GM23338 (cell line): ENCODE data around the gene BAZ1B. TPM values are rescaled to one million over a fixed set of nuclear protein-coding genes. Genes with fewer than 3 reads are reported as not detected.
"Not testable (repeated sequence)": the region's sequence is repeated elsewhere in the genome, so short reads cannot be mapped to it uniquely, and the experiment has no call there.

Experiments
- ATAC-seq: fragments of 200-7000 bp; cut with Tn5 transposase; 3 replicates; pipeline ENCODE4 v1.9.1; 2020
- DNase-seq: peaks from one replicate; pipeline ENCODE4 v3.0.0-alpha.2; 2015; ENCODE audit warnings: low spot score
- H2AFZ ChIP-seq: fragments of 200-600 bp; sonication (generic); 2 replicates; pipeline ENCODE4 v1.8.0; 2016; ENCODE audit warnings: antibody characterized with exemption, mild to moderate bottlenecking, moderate library complexity
- H3F3A ChIP-seq: fragments of 200-600 bp; sonication (generic); replicated peaks from 2 replicates; pipeline ENCODE4 v1.8.0; 2017; ENCODE audit warnings: antibody characterized with exemption, mixed run types, low read depth
- H3K27ac ChIP-seq: fragments of 200-600 bp; sonication (generic); 2 replicates; pipeline ENCODE4 v1.6.1; 2016; ENCODE audit warnings: low read depth
- H3K27me3 ChIP-seq: fragments of 200-600 bp; sonication (generic); 2 replicates; pipeline ENCODE4 v1.8.0; 2016; ENCODE audit warnings: mild to moderate bottlenecking, mixed run types, moderate library complexity; ENCODE audit not compliant: insufficient read depth
- H3K36me3 ChIP-seq: fragments of 200-600 bp; sonication (generic); 2 replicates; pipeline ENCODE4 v1.8.0; 2016; ENCODE audit warnings: mild to moderate bottlenecking; ENCODE audit not compliant: insufficient read depth
- H3K4me1 ChIP-seq: fragments of 200-600 bp; sonication (generic); 2 replicates; pipeline ENCODE4 v1.8.0; 2016; ENCODE audit warnings: mild to moderate bottlenecking, moderate library complexity; ENCODE audit not compliant: insufficient read depth
- H3K4me2 ChIP-seq: fragments of 200-600 bp; sonication (generic); 2 replicates; pipeline ENCODE4 v1.7.1; 2017; ENCODE audit warnings: mixed run types
- H3K4me3 ChIP-seq: fragments of 200-600 bp; sonication (generic); 2 replicates; pipeline ENCODE4 v1.6.1; 2016; ENCODE audit warnings: mixed run types
- H3K79me2 ChIP-seq: fragments of 200-600 bp; sonication (generic); replicated peaks from 2 replicates; pipeline ENCODE4 v1.8.0; 2017; ENCODE audit warnings: mild to moderate bottlenecking; ENCODE audit not compliant: insufficient read depth
- H3K9me2 ChIP-seq: fragments of 200-600 bp; sonication (generic); 2 replicates; pipeline ENCODE4 v1.8.0; 2017; ENCODE audit not compliant: insufficient read depth
- H4K20me1 ChIP-seq: fragments of 200-600 bp; sonication (generic); replicated peaks from 2 replicates; pipeline ENCODE4 v1.8.0; 2017; ENCODE audit warnings: mild to moderate bottlenecking; ENCODE audit not compliant: insufficient read depth
- H3K27ac Mint-ChIP-seq: 2 replicates; pipeline ENCODE4 v1.8.0; 2020; ENCODE audit warnings: inconsistent platforms, mild to moderate bottlenecking, moderate library complexity, mixed read lengths
- H3K27me3 Mint-ChIP-seq: 3 replicates; pipeline ENCODE4 v1.8.0; 2022; ENCODE audit warnings: low read depth, mild to moderate bottlenecking, moderate library complexity, mixed read lengths, inconsistent platforms; ENCODE audit not compliant: insufficient read depth, poor library complexity
- H3K36me3 Mint-ChIP-seq: 3 replicates; pipeline ENCODE4 v1.8.0; 2021; ENCODE audit warnings: low read depth, mild to moderate bottlenecking, inconsistent platforms, moderate library complexity, mixed read lengths
- H3K4me1 Mint-ChIP-seq: 3 replicates; pipeline ENCODE4 v1.8.0; 2020; ENCODE audit warnings: mild to moderate bottlenecking, inconsistent platforms, mixed read lengths
- H3K4me3 Mint-ChIP-seq: 3 replicates; pipeline ENCODE4 v1.8.0; 2021; ENCODE audit warnings: moderate library complexity, mild to moderate bottlenecking, inconsistent platforms, mixed read lengths
- H3K9me3 Mint-ChIP-seq: 3 replicates; pipeline ENCODE4 v1.8.0; 2020; ENCODE audit warnings: moderate library complexity, mild to moderate bottlenecking, inconsistent platforms, mixed read lengths
- EZH2 ChIP-seq: fragments of 200-600 bp; sonication (generic); IDR thresholded peaks from one replicate; pipeline ENCODE4 v1.8.0; 2017; ENCODE audit warnings: antibody characterized with exemption, mild to moderate bottlenecking, low read depth; ENCODE audit not compliant: unreplicated experiment
- EZH2phosphoT487 ChIP-seq: fragments of 200-600 bp; sonication (generic); IDR thresholded peaks from one replicate; pipeline ENCODE4 v1.8.1; 2018; ENCODE audit warnings: antibody characterized with exemption; ENCODE audit not compliant: unreplicated experiment
- JUNB ChIP-seq: IDR thresholded peaks from one replicate; pipeline ENCODE4 v1.6.1; 2016; ENCODE audit warnings: antibody characterized with exemption; ENCODE audit not compliant: unreplicated experiment
- ZNF114 ChIP-seq: fragments of 250-450 bp; sonication (Bioruptor Pico); IDR thresholded peaks from 2 replicates; pipeline ENCODE4 v1.5.0; 2020; ENCODE audit warnings: mild to moderate bottlenecking, moderate library complexity
- polyA plus RNA-seq: library from polyadenylated mRNA; unstranded; fragments of >200 nt; fragmentation: Nextera tagmentation; extraction: Ambion mirVana; gene quantifications from 2 replicates; pipeline ENCODE4 v1.2.1, GENCODE V29; 2016
- total RNA-seq: library from RNA; depleted of rRNA; stranded (reverse); fragments of >200 nt; shearing (Covaris generic); gene quantifications from 2 replicates; pipeline ENCODE4 v1.2.3, GENCODE V29; 2014
- TF ChIP-seq, protein P1 (sequence below): fragments of 250-450 bp; sonication (Bioruptor Pico); IDR thresholded peaks from 2 replicates; pipeline ENCODE4 v1.5.0; 2020; ENCODE audit warnings: mild to moderate bottlenecking, moderate library complexity
- TF ChIP-seq, protein P2 (sequence below), 2 experiments: fragments of 200-600 bp in 1 of 2; sonication (generic) in 1 of 2; conservative IDR thresholded peaks; 2 replicates each; pipeline versions ENCODE4 v1.5.1 to v1.6.1; 2016 to 2017; ENCODE audit warnings: antibody characterized with exemption in 2 of 2, low read depth in 2 of 2, mild to moderate bottlenecking in 2 of 2, moderate library complexity in 1 of 2

Gene BAZ1B
- total and polyA plus RNA-seq, 2 experiments from 2014 or later = 40.4 to 70.7 TPM

DNA sequence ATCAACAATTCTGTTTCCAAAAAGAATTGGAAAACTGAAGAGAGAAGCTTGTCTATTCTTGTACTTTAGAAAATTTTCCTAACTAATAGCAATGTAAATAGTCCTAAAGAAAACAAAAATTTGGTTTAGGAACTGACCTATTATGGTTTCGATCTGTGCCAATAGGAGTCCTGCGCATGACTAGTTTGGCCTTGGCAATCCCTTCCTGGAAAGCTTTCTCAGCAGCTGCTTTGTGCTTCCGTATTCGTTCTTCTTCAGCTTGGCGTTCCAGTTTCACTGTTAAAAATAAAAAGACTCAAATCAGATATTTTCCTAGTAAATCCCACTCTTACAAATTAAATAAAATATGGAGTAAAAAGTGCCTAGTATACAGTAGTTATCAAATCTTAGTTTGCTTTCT is 51.9 kb downstream of the BAZ1B start:
- peaks cover 58% of the 10 kb centered on the region for H3K36me3 ChIP-seq
- peaks cover 77% of the 10 kb centered on the region for H3K36me3 Mint-ChIP-seq

DNA sequence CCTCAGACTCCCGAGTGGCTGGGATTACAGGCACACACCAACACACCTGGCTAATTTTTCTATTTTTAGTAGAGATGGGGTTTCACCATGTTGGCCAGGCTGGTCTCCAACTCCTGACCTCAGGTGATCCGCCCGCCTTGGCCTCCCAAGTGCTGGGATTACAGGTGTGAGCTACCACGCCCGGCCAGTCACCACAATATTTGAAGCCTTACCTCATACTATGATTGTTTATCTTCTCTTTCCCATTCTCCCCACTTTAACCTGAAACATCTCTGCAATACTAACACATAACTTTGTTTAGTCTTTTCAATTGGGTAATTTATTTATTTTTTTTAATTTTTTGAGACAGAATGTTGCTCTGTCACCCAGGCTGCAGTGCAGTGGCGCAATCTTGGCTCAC is 55.0 kb downstream of the BAZ1B start:
- H3K4me3 Mint-ChIP-seq, H3K27me3 ChIP-seq, H3K27ac Mint-ChIP-seq, H3K4me1 Mint-ChIP-seq, DNase-seq, H3K4me1 ChIP-seq, H3K4me2 ChIP-seq, H3K27ac ChIP-seq, H2AFZ ChIP-seq, H3K9me2 ChIP-seq, H3K4me3 ChIP-seq, ATAC-seq, H3K27me3 Mint-ChIP-seq, H3K9me3 Mint-ChIP-seq: not testable (repeated sequence)
- H3K36me3 Mint-ChIP-seq = peaks cover 94% of the 10 kb centered on the region
- Histone ChIP-seq H3F3A (peaks cover 18% of the 10 kb centered on the region; the same call in 1 of the 2 replicates), H3K79me2 (peaks cover 32% of the 10 kb centered on the region), H3K36me3 (peaks cover 87% of the 10 kb centered on the region), H4K20me1 (peaks cover 38% of the 10 kb centered on the region)

More for the DNA sequence above, 51.9 kb downstream of the BAZ1B start:
- no peak overlapping the region for H3K27ac ChIP-seq
- TF ChIP-seq EZH2 = no peak
- TF ChIP-seq JUNB = no peak
- no peak for TF ChIP-seq EZH2phosphoT487
- no peak for TF ChIP-seq ZNF114 (CRISPR knock-in tag)
- TF ChIP-seq, protein P1, sequence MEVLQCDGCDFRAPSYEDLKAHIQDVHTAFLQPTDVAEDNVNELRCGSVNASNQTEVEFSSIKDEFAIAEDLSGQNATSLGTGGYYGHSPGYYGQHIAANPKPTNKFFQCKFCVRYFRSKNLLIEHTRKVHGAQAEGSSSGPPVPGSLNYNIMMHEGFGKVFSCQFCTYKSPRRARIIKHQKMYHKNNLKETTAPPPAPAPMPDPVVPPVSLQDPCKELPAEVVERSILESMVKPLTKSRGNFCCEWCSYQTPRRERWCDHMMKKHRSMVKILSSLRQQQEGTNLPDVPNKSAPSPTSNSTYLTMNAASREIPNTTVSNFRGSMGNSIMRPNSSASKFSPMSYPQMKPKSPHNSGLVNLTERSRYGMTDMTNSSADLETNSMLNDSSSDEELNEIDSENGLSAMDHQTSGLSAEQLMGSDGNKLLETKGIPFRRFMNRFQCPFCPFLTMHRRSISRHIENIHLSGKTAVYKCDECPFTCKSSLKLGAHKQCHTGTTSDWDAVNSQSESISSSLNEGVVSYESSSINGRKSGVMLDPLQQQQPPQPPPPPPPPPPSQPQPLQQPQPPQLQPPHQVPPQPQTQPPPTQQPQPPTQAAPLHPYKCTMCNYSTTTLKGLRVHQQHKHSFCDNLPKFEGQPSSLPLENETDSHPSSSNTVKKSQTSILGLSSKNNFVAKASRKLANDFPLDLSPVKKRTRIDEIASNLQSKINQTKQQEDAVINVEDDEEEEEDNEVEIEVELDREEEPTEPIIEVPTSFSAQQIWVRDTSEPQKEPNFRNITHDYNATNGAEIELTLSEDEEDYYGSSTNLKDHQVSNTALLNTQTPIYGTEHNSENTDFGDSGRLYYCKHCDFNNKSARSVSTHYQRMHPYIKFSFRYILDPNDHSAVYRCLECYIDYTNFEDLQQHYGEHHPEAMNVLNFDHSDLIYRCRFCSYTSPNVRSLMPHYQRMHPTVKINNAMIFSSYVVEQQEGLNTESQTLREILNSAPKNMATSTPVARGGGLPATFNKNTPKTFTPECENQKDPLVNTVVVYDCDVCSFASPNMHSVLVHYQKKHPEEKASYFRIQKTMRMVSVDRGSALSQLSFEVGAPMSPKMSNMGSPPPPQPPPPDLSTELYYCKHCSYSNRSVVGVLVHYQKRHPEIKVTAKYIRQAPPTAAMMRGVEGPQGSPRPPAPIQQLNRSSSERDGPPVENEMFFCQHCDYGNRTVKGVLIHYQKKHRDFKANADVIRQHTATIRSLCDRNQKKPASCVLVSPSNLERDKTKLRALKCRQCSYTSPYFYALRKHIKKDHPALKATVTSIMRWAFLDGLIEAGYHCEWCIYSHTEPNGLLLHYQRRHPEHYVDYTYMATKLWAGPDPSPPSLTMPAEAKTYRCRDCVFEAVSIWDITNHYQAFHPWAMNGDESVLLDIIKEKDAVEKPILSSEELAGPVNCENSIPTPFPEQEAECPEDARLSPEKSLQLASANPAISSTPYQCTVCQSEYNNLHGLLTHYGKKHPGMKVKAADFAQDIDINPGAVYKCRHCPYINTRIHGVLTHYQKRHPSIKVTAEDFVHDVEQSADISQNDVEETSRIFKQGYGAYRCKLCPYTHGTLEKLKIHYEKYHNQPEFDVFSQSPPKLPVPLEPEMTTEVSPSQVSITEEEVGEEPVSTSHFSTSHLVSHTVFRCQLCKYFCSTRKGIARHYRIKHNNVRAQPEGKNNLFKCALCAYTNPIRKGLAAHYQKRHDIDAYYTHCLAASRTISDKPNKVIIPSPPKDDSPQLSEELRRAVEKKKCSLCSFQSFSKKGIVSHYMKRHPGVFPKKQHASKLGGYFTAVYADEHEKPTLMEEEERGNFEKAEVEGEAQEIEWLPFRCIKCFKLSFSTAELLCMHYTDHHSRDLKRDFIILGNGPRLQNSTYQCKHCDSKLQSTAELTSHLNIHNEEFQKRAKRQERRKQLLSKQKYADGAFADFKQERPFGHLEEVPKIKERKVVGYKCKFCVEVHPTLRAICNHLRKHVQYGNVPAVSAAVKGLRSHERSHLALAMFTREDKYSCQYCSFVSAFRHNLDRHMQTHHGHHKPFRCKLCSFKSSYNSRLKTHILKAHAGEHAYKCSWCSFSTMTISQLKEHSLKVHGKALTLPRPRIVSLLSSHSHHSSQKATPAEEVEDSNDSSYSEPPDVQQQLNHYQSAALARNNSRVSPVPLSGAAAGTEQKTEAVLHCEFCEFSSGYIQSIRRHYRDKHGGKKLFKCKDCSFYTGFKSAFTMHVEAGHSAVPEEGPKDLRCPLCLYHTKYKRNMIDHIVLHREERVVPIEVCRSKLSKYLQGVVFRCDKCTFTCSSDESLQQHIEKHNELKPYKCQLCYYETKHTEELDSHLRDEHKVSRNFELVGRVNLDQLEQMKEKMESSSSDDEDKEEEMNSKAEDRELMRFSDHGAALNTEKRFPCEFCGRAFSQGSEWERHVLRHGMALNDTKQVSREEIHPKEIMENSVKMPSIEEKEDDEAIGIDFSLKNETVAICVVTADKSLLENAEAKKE (CRISPR knock-in tag) = no peak
- TF ChIP-seq, protein P2, sequence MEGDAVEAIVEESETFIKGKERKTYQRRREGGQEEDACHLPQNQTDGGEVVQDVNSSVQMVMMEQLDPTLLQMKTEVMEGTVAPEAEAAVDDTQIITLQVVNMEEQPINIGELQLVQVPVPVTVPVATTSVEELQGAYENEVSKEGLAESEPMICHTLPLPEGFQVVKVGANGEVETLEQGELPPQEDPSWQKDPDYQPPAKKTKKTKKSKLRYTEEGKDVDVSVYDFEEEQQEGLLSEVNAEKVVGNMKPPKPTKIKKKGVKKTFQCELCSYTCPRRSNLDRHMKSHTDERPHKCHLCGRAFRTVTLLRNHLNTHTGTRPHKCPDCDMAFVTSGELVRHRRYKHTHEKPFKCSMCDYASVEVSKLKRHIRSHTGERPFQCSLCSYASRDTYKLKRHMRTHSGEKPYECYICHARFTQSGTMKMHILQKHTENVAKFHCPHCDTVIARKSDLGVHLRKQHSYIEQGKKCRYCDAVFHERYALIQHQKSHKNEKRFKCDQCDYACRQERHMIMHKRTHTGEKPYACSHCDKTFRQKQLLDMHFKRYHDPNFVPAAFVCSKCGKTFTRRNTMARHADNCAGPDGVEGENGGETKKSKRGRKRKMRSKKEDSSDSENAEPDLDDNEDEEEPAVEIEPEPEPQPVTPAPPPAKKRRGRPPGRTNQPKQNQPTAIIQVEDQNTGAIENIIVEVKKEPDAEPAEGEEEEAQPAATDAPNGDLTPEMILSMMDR (conservative IDR thresholded peaks at IDR 0.05; ENCODE audit: low read depth in 2 of 2) = no peak
- H3K4me3 ChIP-seq = no peak overlapping the region
- no peak overlapping the region for H2AFZ ChIP-seq
- H3K27me3 ChIP-seq = no peaks in the 10 kb centered on the region
- no peaks in the 10 kb centered on the region; the same call in 1 of the 2 replicates for H3K4me1 ChIP-seq
- no peak overlapping the region for H3K4me3 Mint-ChIP-seq
- H3K9me2 ChIP-seq = no peaks in the 10 kb centered on the region
- H3K9me3 Mint-ChIP-seq = no peaks in the 10 kb centered on the region
- no peak for ATAC-seq
- H3K79me2 ChIP-seq = peaks cover 64% of the 10 kb centered on the region
- no peak for DNase-seq
- peaks cover 35% of the 10 kb centered on the region for H4K20me1 ChIP-seq
- H3K4me2 ChIP-seq = no peak overlapping the region
- H3K27ac Mint-ChIP-seq = no peak overlapping the region
- peaks cover 4% of the 10 kb centered on the region; the same call in 2 of the 3 replicates for H3K4me1 Mint-ChIP-seq
- H3F3A ChIP-seq = 0 out of 2 replicates have a peak, but pooled peaks cover 8% of the 10 kb centered on the region
- peaks cover 3% of the 10 kb centered on the region for H3K27me3 Mint-ChIP-seq
